Measurements from ENCODE around the gene HMGXB4.
A peak's percentile ranks its signal among the peaks of the same experiment; 100 is the strongest.

HMGXB4 gene

GRCh38 chr22:35310556-35311550 is 53.6 kb downstream of the HMGXB4 start:
- no peak for DNase-seq (ENCODE audit: low read depth)

- no peak for DNase-seq (ENCODE audit: low read depth)
These were observed 54.3 kb downstream of the HMGXB4 start for GRCh38 chr22:35311551-35311999.

- DNase-seq (ENCODE audit: low read depth), result no peak
These were observed 55.1 kb downstream of the HMGXB4 start for GRCh38 chr22:35312198-35313059.

- DNase-seq (ENCODE audit: low read depth), result peak; percentile 60
These were observed 56.2 kb downstream of the HMGXB4 start for GRCh38 chr22:35313311-35314121.

- DNase-seq (ENCODE audit: low read depth), result no peak
These were observed 57.1 kb downstream of the HMGXB4 start for GRCh38 chr22:35314161-35314942.

- DNase-seq (ENCODE audit: low read depth), result no peak
These were observed 58.0 kb downstream of the HMGXB4 start for GRCh38 chr22:35315141-35315854.

- DNase-seq (ENCODE audit: low read depth), result no peak
These were observed 58.8 kb downstream of the HMGXB4 start for GRCh38 chr22:35315855-35316745.

- no peak for DNase-seq (ENCODE audit: low read depth)
These were observed 59.5 kb downstream of the HMGXB4 start for GRCh38 chr22:35316751-35317150.

GRCh38 chr22:35317680-35318290 is 60.5 kb downstream of the HMGXB4 start:
- no peak for DNase-seq (ENCODE audit: low read depth)

GRCh38 chr22:35318346-35319215 is 61.3 kb downstream of the HMGXB4 start:
- no peak for DNase-seq (ENCODE audit: low read depth)

- DNase-seq (ENCODE audit: low read depth), result no peak
These were observed 62.1 kb downstream of the HMGXB4 start for GRCh38 chr22:35319244-35319985.

GRCh38 chr22:35322126-35322525 is 64.8 kb downstream of the HMGXB4 start:
- DNase-seq (ENCODE audit: low read depth), result no peak

GRCh38 chr22:35322893-35323292 is 65.6 kb downstream of the HMGXB4 start:
- DNase-seq (ENCODE audit: low read depth), result no peak

GRCh38 chr22:35323305-35323704 is 66.0 kb downstream of the HMGXB4 start:
- no peak for DNase-seq (ENCODE audit: low read depth)

- DNase-seq (ENCODE audit: low read depth), result no peak
These were observed 66.8 kb downstream of the HMGXB4 start for GRCh38 chr22:35324067-35324466.

GRCh38 chr22:35324762-35325161 is 67.5 kb downstream of the HMGXB4 start:
- no peak for DNase-seq (ENCODE audit: low read depth)

- DNase-seq (ENCODE audit: low read depth), result no peak
These were observed 67.9 kb downstream of the HMGXB4 start for GRCh38 chr22:35325209-35325608.
